HG03060 (cell line): ENCODE measurements around the gene GTF2I.
"Not testable (repeated sequence)": the region's sequence is repeated elsewhere in the genome, so short reads cannot be mapped to it uniquely, and the experiment has no call there.

Source experiments
- ATAC-seq: cut with Tn5 transposase; IDR thresholded peaks from one replicate; pipeline ENCODE4 v1.9.1; 2021; ENCODE audit warnings: low read depth, moderate number of reproducible peaks; ENCODE audit not compliant: unreplicated experiment

The GTF2I gene

GRCh38 chr7:74708569-74709275 lies 51.2 kb downstream of the GTF2I start:
- ATAC-seq: no peak

GRCh38 chr7:74709880-74710671 lies 52.6 kb downstream of the GTF2I start:
- no peak for ATAC-seq

GRCh38 chr7:74713567-74713966 lies 56.0 kb downstream of the GTF2I start:
- no peak for ATAC-seq

GRCh38 chr7:74717889-74718288 lies 60.4 kb downstream of the GTF2I start:
- no peak for ATAC-seq

GRCh38 chr7:74718336-74718735 lies 60.8 kb downstream of the GTF2I start:
- ATAC-seq: no peak

- ATAC-seq: no peak
Measured at GRCh38 chr7:74722153-74722552, 64.6 kb downstream of the GTF2I start.

GRCh38 chr7:74725840-74726239 lies 68.3 kb downstream of the GTF2I start:
- no peak for ATAC-seq

GRCh38 chr7:74726309-74727101 lies 69.0 kb downstream of the GTF2I start:
- no peak for ATAC-seq

GRCh38 chr7:74728686-74729085 lies 71.2 kb downstream of the GTF2I start:
- ATAC-seq: not testable (repeated sequence)

- ATAC-seq: not testable (repeated sequence)
Measured at GRCh38 chr7:74730186-74730585, 72.7 kb downstream of the GTF2I start.

- not testable (repeated sequence) for ATAC-seq
Measured at GRCh38 chr7:74739974-74740703, 82.6 kb downstream of the GTF2I start.

GRCh38 chr7:74743936-74744557 lies 86.5 kb downstream of the GTF2I start:
- ATAC-seq: not testable (repeated sequence)

GRCh38 chr7:74753921-74754482 lies 96.5 kb downstream of the GTF2I start:
- not testable (repeated sequence) for ATAC-seq

- not testable (repeated sequence) for ATAC-seq
Measured at GRCh38 chr7:74756673-74757072, 99.2 kb downstream of the GTF2I start.

- not testable (repeated sequence) for ATAC-seq
Measured at GRCh38 chr7:74758268-74758667, 100.8 kb downstream of the GTF2I start.

GRCh38 chr7:74758982-74759381 lies 101.5 kb downstream of the GTF2I start:
- ATAC-seq: not testable (repeated sequence)

GRCh38 chr7:74765205-74765918 lies 107.8 kb downstream of the GTF2I start:
- ATAC-seq: not testable (repeated sequence)

- not testable (repeated sequence) for ATAC-seq
Measured at GRCh38 chr7:74766509-74766908, 109.0 kb downstream of the GTF2I start.

- not testable (repeated sequence) for ATAC-seq
Measured at GRCh38 chr7:74766991-74767390, 109.5 kb downstream of the GTF2I start.
